H1 (cell line): ENCODE measurements around the gene SLC22A3. TPM values are rescaled to one million over a fixed set of nuclear protein-coding genes. Genes with fewer than 3 reads are reported as not detected.
A peak's percentile ranks its signal among the peaks of the same experiment; 100 is the strongest.

ENCODE experiments used
- CTCF ChIA-PET: fragments of 300-600 bp; sonication (Branson Sonifier 250); formaldehyde crosslinking; loops from one replicate; lab custom pipeline; 2021; ENCODE audit not compliant: partially characterized antibody; lab: Charles Lee
- POLR2A ChIA-PET: fragments of 300-600 bp; sonication (Branson Sonifier 250); formaldehyde crosslinking; loops from one replicate; lab custom pipeline; 2021; ENCODE audit warnings: inconsistent platforms; ENCODE audit not compliant: partially characterized antibody; lab: Charles Lee
- DNase-seq, 2 experiments: peaks; one replicate each; pipeline versions ENCODE4 v3.0.0 to v3.0.0-alpha.2; 2010 to 2022; ENCODE audit warnings: low spot score in 2 of 2, low read depth in 1 of 2, mixed read lengths in 1 of 2
- FAIRE-seq: peaks from 2 replicates; lab custom pipeline; 2011; peaks lifted over from hg19 to GRCh38; lab: Jason Lieb, UNC
- H2AFZ ChIP-seq: 2 replicates; pipeline ENCODE4 v1.8.1; 2012; ENCODE audit warnings: low read length, inconsistent platforms
- H2AK5ac ChIP-seq: 2 replicates; pipeline ENCODE4 v1.6.1; 2013; ENCODE audit warnings: low read depth, low read length
- H2BK120ac ChIP-seq: replicated peaks from 2 replicates; pipeline ENCODE3; 2013; ENCODE audit warnings: low read depth, low read length, inconsistent platforms
- H2BK12ac ChIP-seq: 2 replicates; pipeline ENCODE4 v1.6.1; 2013; ENCODE audit warnings: low read depth, low read length
- H2BK15ac ChIP-seq: 2 replicates; pipeline ENCODE4 v1.6.1; 2013; ENCODE audit warnings: low read length
- H2BK20ac ChIP-seq: 2 replicates; pipeline ENCODE4 v1.6.1; 2013; ENCODE audit warnings: low read length
- H2BK5ac ChIP-seq: 2 replicates; pipeline ENCODE4 v1.6.1; 2013; ENCODE audit warnings: low read depth, low read length
- H3K14ac ChIP-seq: 2 replicates; pipeline ENCODE4 v1.6.1; 2013; ENCODE audit warnings: inconsistent platforms; ENCODE audit not compliant: insufficient read length
- H3K18ac ChIP-seq: 2 replicates; pipeline ENCODE4 v1.6.1; 2013; ENCODE audit warnings: low read length; ENCODE audit errors: extremely low read depth
- H3K23ac ChIP-seq: 2 replicates; pipeline ENCODE4 v1.6.1; 2013; ENCODE audit warnings: inconsistent platforms; ENCODE audit not compliant: insufficient read length
- H3K23me2 ChIP-seq: 2 replicates; pipeline ENCODE4 v1.6.1; 2013; ENCODE audit warnings: low read depth, low read length
- H3K27ac ChIP-seq: 2 replicates; pipeline ENCODE4 v1.6.1; 2011; ENCODE audit warnings: low read depth, low read length, inconsistent platforms
- H3K27me3 ChIP-seq, 4 experiments: replicated peaks in 1 of 4; 1 replicate in 1 of 4; 2 replicates in 3 of 4; pipeline versions ENCODE4 v1.6.1 to v1.8.1; 2011 to 2013; ENCODE audit warnings: low read length in 3 of 4, mild to moderate bottlenecking in 3 of 4, inconsistent platforms in 2 of 4, mixed read lengths in 2 of 4, moderate library complexity in 1 of 4; ENCODE audit not compliant: control insufficient read depth in 3 of 4, insufficient read depth in 3 of 4; ENCODE audit errors: extremely low read depth in 1 of 4
- H3K36me3 ChIP-seq, 4 experiments: 2 replicates each; pipeline versions ENCODE4 v1.6.1 to v1.8.1; 2011 to 2013; ENCODE audit warnings: mild to moderate bottlenecking in 4 of 4, low read length in 3 of 4, moderate library complexity in 2 of 4, control low read depth in 1 of 4, inconsistent platforms in 1 of 4; ENCODE audit not compliant: insufficient read depth in 4 of 4, control insufficient read depth in 2 of 4
- H3K4ac ChIP-seq: replicated peaks from 2 replicates; pipeline ENCODE3; 2013; ENCODE audit warnings: low read length, low read depth, mixed read lengths, inconsistent platforms; ENCODE audit not compliant: insufficient read length
- H3K4me1 ChIP-seq, 4 experiments: replicated peaks in 1 of 4; 1 replicate in 1 of 4; 2 replicates in 3 of 4; pipeline versions ENCODE4 v1.6.1 to v1.8.1; 2011 to 2013; ENCODE audit warnings: low read length in 3 of 4, inconsistent platforms in 2 of 4, mixed read lengths in 1 of 4; ENCODE audit not compliant: insufficient read depth in 4 of 4, control insufficient read depth in 3 of 4
- H3K4me2 ChIP-seq, 2 experiments: 2 replicates each; pipeline versions ENCODE4 v1.6.1 to v1.8.1; 2011 to 2013; ENCODE audit warnings: low read depth in 2 of 2, low read length in 2 of 2, control low read depth in 1 of 2, inconsistent platforms in 1 of 2, mild to moderate bottlenecking in 1 of 2; ENCODE audit not compliant: insufficient read depth in 1 of 2
- H3K4me3 ChIP-seq, 4 experiments: fragments of 200-600, 300-600 bp in 1 of 4; sonication (generic), shearing (Covaris generic), sonication (Bioruptor Twin) in 1 of 4; 2 replicates each; pipeline versions ENCODE4 v1.5.1 to v1.8.1; 2011 to 2016; ENCODE audit warnings: low read length in 4 of 4, low read depth in 3 of 4, control low read depth in 2 of 4, inconsistent platforms in 2 of 4, mild to moderate bottlenecking in 2 of 4, mixed read lengths in 1 of 4, moderate library complexity in 1 of 4; ENCODE audit not compliant: insufficient read depth in 2 of 4; ENCODE audit errors: extremely low read depth in 1 of 4
- H3K56ac ChIP-seq: replicated peaks from 2 replicates; pipeline ENCODE3; 2013; ENCODE audit warnings: low read depth, mild to moderate bottlenecking, mixed read lengths, low read length, inconsistent platforms; ENCODE audit not compliant: insufficient read length
- H3K79me1 ChIP-seq: 2 replicates; pipeline ENCODE4 v1.6.1; 2013; ENCODE audit warnings: low read depth, low read length, control low read depth
- H3K79me2 ChIP-seq, 2 experiments: 2 replicates each; pipeline versions ENCODE4 v1.6.1 to v1.8.1; 2012 to 2013; ENCODE audit warnings: low read length in 2 of 2, mild to moderate bottlenecking in 2 of 2, inconsistent platforms in 1 of 2; ENCODE audit not compliant: insufficient read depth in 2 of 2, control insufficient read depth in 1 of 2
- H3K9ac ChIP-seq, 4 experiments: replicated peaks in 1 of 4; 1 replicate in 1 of 4; 2 replicates in 3 of 4; pipeline versions ENCODE4 v1.6.1 to v1.8.1; 2011 to 2013; ENCODE audit warnings: low read depth in 3 of 4, low read length in 3 of 4, control low read depth in 2 of 4, mild to moderate bottlenecking in 2 of 4, moderate library complexity in 2 of 4, inconsistent platforms in 1 of 4; ENCODE audit errors: extremely low read depth in 1 of 4
- H3K9me3 ChIP-seq, 2 experiments: 2 replicates each; pipeline versions ENCODE4 v1.6.1 to v1.8.1; 2012 to 2013; ENCODE audit warnings: mild to moderate bottlenecking in 2 of 2, moderate library complexity in 2 of 2, control low read depth in 1 of 2, inconsistent platforms in 1 of 2, low read depth in 1 of 2, low read length in 1 of 2, mixed read lengths in 1 of 2; ENCODE audit not compliant: insufficient read depth in 2 of 2
- H4K20me1 ChIP-seq, 2 experiments: replicated peaks in 1 of 2; 2 replicates each; pipeline versions ENCODE3 to v1.8.1; 2011 to 2013; ENCODE audit warnings: inconsistent platforms in 2 of 2, low read length in 2 of 2, mild to moderate bottlenecking in 1 of 2; ENCODE audit not compliant: insufficient read depth in 2 of 2, control insufficient read depth in 1 of 2
- H4K5ac ChIP-seq: 2 replicates; pipeline ENCODE4 v1.6.1; 2013; ENCODE audit warnings: low read length, low read depth, mixed read lengths, inconsistent platforms; ENCODE audit not compliant: insufficient read length
- H4K8ac ChIP-seq: 2 replicates; pipeline ENCODE4 v1.8.0; 2013; ENCODE audit warnings: mild to moderate bottlenecking, moderate library complexity, low read length, inconsistent platforms; ENCODE audit not compliant: insufficient read depth; ENCODE audit errors: extremely low read depth
- H4K91ac ChIP-seq: replicated peaks from 2 replicates; pipeline ENCODE3; 2013; ENCODE audit warnings: low read length, mixed read lengths, inconsistent platforms; ENCODE audit not compliant: insufficient read length
- POLR2AphosphoS5 ChIP-seq: IDR thresholded peaks from 2 replicates; pipeline ENCODE4 v1.6.1; 2011; ENCODE audit warnings: low read depth, low read length
- SRF ChIP-seq: IDR thresholded peaks from 2 replicates; pipeline ENCODE4 v1.6.1; 2011; ENCODE audit warnings: mild to moderate bottlenecking, low read depth, low read length, moderate library complexity
- YY1 ChIP-seq: IDR thresholded peaks from 2 replicates; pipeline ENCODE4 v1.6.1; 2011; ENCODE audit warnings: low read depth, mild to moderate bottlenecking, low read length
- WGBS, 2 experiments: shearing (Covaris generic) in 1 of 2; methylation state at CpG; one replicate each; pipeline versions ENCODE4 v1.1.6 to v1.1.7; 2013 to 2015; ENCODE audit warnings: low lambda C conversion rate in 2 of 2, mixed read lengths in 2 of 2, inconsistent platforms in 1 of 2, low coverage in 1 of 2, missing lambda C conversion rate in 1 of 2; ENCODE audit not compliant: insufficient replicate concordance in 2 of 2, insufficient coverage in 1 of 2, insufficient read length in 1 of 2; ENCODE audit errors: extremely low coverage in 1 of 2, missing lambda C conversion rate in 1 of 2; 5-methylcytosine and 5-hydroxymethylcytosine counted together
- polyA plus RNA-seq, 7 experiments: library from polyadenylated mRNA; depleted of rRNA in 3 of 7; stranded (reverse) in 5 of 7; unstranded in 2 of 7; fragments of >200 nt in 5 of 7; fragments of 200-250 nt in 2 of 7; gene quantifications; 1 replicate in 5 of 7; 2 replicates in 1 of 7; 4 replicates in 1 of 7; pipeline versions ENCODE4 v1.2.1 to v1.2.3, GENCODE V29; 2011 to 2013; ENCODE audit warnings: missing spikeins in 2 of 7, mixed read lengths in 2 of 7
- total RNA-seq: library from RNA; stranded (reverse); fragmentation: NEBNext Ultra II Directional; extraction: Animal tissue kit (Norgen Biotek cat#: 25700); gene quantifications from 2 replicates; pipeline ENCODE4 v1.2.1, GENCODE V29; 2021

The SLC22A3 gene
- total and polyA plus RNA-seq, 2 of the 8 experiments (the other 6 are each of a cell fraction or from before 2014, with no cell fraction given) = 1.0 to 2.9 TPM

GRCh38 chr6:160420253-160420968, 72.2 kb downstream of the SLC22A3 start:
- Histone ChIP-seq H3K4me3 (no peak overlapping the region), H2BK15ac (0 out of 2 replicates have a peak overlapping the region, but pooled peaks have one; percentile 21), H3K4me2 (no peak overlapping the region), H3K18ac (no peak overlapping the region), H2BK20ac (no peak overlapping the region), H3K4ac (no peak overlapping the region), H3K23me2 (no peaks in the 10 kb centered on the region), H2BK12ac (no peak overlapping the region), H3K56ac (no peak overlapping the region), H3K14ac (no peak overlapping the region), H3K4me1 (no peaks in the 10 kb centered on the region), H4K5ac (no peak overlapping the region), H3K23ac (no peak overlapping the region), H3K9me3 (no peaks in the 10 kb centered on the region), H4K91ac (no peak overlapping the region), H3K27me3 (no peaks in the 10 kb centered on the region), H2BK5ac (no peak overlapping the region), H2AFZ (no peak overlapping the region), H3K79me1 (no peaks in the 10 kb centered on the region), H2AK5ac (no peak overlapping the region), H2BK120ac (no peak overlapping the region), H4K20me1 (no peaks in the 10 kb centered on the region), H3K79me2 (no peaks in the 10 kb centered on the region), H3K9ac (no peak overlapping the region), H4K8ac (no peak overlapping the region), H3K27ac (no peak overlapping the region), H3K36me3 (no peaks in the 10 kb centered on the region)
- no peak for FAIRE-seq
- DNase-seq = no peak
- whole genome bisulfite sequencing, 2 experiments = 82% methylated on average over 9 of the region's 9 CpGs; no CpG with 5 or more reads in 1 of the 2 experiments
- no peak for TF ChIP-seq SRF
- no peak for TF ChIP-seq YY1
- TF ChIP-seq POLR2AphosphoS5 = no peak
- POLR2A ChIA-PET = no interaction called here
- CTCF ChIA-PET = interaction anchor here (0.9 to 1.1 kb wide), 2 partner anchors 12 to 66 kb away, joined by 3 read pairs; no protein-coding TSS in a partner anchor
